IPS DF 4.7 (cell line): ENCODE measurements around the gene ANKDD1B.
A peak's percentile ranks its signal among the peaks of the same experiment; 100 is the strongest.
"Not testable (repeated sequence)": the region's sequence is repeated elsewhere in the genome, so short reads cannot be mapped to it uniquely, and the experiment has no call there.

Experiments used
- DNase-seq: peaks from one replicate; pipeline ENCODE4 v3.0.0-alpha.2; 2013; ENCODE audit warnings: low spot score; ENCODE audit errors: extremely low read depth

ANKDD1B gene

DNA sequence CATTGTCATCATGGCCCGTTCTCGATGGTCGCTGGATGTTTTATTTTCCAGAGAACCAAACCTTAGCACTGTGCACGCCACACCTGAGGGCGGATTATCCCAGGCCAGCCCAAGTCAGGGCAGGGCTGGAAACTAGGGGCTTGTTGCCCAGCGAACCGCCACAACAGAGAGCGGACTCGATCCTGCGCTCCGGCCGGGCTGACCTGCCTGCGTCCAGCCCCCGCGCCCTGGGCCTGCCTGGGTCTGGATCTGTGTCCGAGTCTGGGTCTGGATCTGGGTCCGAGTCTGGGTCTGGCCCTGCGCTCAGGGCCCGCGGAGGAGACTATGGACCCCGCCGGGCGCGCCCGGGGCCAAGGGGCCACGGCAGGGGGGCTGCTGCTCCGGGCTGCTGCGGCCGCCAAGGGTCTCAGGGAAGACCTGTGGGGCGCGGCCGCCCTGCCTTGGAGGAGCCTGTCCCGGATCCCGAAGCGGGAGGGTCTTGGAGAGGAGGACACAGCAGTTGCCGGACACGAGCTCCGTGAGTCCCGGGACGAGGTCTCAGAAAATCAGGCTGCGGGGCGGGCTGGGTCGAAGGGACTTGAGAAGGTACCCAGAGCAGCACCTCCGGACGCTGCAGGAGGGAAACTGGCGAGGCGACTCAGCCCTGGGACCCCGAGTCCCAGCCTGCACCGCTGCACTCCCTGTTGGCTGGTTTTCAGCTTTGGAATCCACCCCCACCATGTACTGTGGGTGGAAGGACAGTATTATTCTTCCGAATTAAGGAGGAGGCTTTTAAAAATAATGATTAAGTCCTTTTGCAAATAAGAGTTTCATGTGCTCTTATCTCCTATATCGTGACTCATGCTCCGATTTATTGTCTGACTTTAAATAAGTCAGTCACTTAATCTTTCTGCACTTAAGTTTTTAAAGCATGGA is at the start of gene ANKDD1B:
TSS of gene ANKDD1B (plus strand) at position 143 of the 915 bp plus-strand sequence. CDS start at position 325, 182 bp downstream.
- no peak for DNase-seq

- DNase-seq, result not testable (repeated sequence)
These were observed 45.1 kb upstream of the ANKDD1B start for GRCh38 chr5:75565991-75566709.

GRCh38 chr5:75566710-75567309 is 44.4 kb upstream of the ANKDD1B start:
- no peak for DNase-seq

GRCh38 chr5:75567710-75568109 is 43.5 kb upstream of the ANKDD1B start:
- no peak for DNase-seq

DNA sequence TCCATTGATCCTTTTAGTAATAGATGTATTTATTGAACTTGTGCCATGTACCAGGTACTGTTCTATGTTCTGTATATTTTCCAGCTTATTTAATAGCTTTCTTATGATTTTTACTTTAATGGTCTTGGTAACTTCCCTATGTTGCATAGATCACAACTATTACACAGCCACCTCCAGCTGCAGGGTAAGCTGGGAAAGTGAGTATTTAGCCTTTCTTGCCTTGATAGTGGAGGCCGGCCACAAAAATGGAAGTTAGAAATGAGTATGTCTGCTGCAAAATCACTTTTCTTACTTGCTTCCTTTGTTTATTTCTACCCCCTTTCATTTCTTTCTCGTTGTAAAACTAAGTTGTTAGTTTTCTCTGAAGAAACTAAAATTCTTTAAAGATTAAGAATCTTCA is 43.1 kb upstream of the ANKDD1B start:
- DNase-seq, result no peak

- DNase-seq, result no peak
These were observed 39.7 kb upstream of the ANKDD1B start for GRCh38 chr5:75571547-75571946.

- DNase-seq, result no peak
These were observed 36.5 kb upstream of the ANKDD1B start for GRCh38 chr5:75574791-75575190.

DNA sequence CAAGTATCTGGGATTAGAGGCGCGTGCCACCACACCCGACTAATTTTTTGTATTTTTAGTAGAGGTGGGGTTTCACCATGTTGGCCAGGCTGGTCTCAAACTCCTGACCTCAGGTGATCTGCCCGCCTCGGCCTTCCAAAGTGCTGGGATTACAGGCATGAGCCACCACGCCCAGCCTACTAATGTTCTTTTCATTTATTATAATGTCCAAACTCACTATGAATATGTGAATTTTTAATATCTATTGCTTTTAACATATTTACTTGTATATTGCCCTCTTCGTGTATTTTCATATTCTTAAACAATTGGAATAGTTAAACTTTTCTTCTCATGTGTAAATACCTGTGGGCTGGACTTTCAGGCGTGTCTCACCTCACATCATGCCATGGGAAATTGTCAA is 33.0 kb upstream of the ANKDD1B start:
- not testable (repeated sequence) for DNase-seq

- DNase-seq, result no peak
These were observed 26.6 kb upstream of the ANKDD1B start for GRCh38 chr5:75584641-75585040.

DNA sequence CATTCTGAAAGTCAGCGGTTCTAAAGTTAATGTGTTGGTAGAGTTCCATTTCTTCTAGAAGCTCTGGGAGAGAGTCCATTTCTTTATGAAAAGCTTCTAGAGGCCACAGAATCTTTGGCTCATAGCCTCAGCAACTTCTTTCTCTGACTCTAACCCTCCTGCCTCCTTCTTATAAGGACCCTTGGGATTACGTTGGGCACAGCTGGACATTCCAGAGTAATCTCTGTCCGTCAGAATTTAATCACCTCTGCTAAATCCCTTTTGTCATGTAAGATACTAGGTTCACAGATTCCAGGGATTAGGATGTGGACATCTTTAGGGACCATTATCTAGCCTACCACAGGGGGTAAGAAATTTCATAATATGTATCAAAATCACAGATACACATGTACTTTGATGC is 22.6 kb upstream of the ANKDD1B start:
- DNase-seq, result no peak

- DNase-seq, result no peak
These were observed 10.7 kb upstream of the ANKDD1B start for GRCh38 chr5:75600535-75600934.

GRCh38 chr5:75601567-75601966 is 9.7 kb upstream of the ANKDD1B start:
- DNase-seq, result no peak

DNA sequence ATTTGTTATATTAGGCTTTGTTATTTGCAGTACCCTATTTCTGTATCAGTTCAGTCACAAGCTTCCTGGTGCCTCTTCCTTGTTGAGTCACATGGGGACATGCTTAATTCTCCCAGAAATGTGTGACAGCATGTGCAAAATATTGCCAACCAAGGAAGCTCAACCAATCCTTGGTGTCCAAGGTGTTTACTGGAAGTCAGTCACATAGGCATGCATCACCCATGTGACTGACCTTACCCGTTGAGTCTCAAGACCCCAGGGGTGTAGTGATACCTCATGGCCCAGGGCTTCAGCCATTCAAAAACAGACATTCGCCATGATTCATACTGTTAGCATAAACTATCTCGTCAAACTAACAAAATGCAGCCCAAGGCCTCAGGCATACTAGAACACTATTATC is 9.3 kb upstream of the ANKDD1B start:
- no peak for DNase-seq

DNA sequence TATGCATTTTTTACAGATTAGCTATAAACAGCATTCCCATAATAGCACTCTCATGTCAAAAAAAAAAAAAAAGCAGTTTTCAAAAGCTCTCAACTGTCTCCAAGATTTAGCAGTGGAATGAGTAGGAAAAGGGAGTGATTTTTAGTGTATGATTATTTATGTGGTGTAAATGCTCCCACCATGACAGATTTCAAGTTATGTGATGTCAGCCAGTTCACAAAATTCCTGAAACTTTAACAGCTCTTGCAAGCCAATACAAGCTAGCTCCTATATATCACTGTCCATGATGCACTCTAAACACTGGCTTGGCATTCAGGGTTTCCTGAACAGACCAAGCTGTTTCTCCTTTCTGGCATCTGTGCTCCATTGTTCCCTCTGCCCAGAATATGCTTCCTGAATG is 7.9 kb upstream of the ANKDD1B start:
- DNase-seq, result no peak

DNA sequence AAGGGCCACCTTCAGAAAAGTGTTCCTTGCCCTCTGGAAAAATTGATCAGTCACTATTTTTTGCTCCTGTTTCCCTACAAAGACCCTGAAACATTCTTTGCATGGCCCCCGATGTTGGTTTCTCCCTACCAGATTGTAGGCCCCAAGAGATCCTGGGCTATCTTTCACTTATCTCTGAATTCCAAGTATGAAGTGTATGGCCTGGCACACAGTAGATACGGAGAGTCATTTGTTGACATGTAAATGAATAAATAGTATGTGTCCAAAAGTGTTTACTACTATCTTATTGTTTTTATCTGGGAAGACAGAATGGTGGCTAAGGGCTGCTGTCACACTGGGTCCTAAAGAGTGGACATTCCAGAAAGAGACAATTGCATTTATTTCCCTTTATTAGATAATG is 7.4 kb upstream of the ANKDD1B start:
- no peak for DNase-seq

GRCh38 chr5:75607341-75607740 is 3.9 kb upstream of the ANKDD1B start:
- not testable (repeated sequence) for DNase-seq

GRCh38 chr5:75608870-75609269 is 2.4 kb upstream of the ANKDD1B start:
- DNase-seq, result no peak

- peak; percentile 22 for DNase-seq
These were observed 1.1 kb upstream of the ANKDD1B start for GRCh38 chr5:75610201-75610600.

DNA sequence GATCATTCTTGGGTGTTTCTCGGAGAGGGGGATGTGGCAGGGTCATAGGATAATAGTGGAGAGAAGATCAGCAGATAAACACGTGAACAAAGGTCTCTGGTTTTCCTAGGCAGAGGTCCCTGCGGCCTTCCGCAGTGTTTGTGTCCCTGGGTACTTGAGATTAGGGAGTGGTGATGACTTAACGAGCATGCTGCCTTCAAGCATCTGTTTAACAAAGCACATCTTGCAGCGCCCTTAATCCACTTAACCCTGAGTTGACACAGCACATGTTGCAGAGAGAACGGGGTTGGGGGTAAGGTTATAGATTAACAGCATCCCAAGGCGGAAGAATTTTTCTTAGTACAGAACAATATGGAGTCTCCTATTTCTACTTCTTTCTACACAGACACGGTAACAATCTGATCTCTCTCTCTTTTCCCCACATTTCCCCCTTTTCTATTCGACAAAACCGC is 368 bp upstream of the ANKDD1B start:
- DNase-seq, result not testable (repeated sequence)

GRCh38 chr5:75612226-75612569 is 945 bp downstream of the ANKDD1B start:
- DNase-seq, result no peak

DNA sequence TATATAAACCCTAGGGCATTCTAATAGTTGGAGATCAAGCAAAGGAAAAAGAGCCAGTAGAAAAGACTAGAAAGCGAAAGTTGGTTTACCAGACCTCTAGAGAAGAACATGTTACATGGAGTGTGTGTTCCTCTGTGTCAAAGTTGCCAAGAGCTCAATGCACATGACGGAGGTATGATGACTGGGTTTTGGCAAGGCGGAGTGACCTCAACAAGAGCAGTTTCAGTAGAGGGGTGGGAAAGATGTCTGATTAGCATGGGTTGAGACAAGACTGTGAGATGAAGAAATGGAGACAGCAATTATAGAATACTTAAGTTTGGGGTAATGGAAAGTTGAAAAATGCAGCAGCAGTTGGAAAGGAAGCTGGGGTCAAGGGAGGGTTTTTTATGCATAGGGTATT is 1.6 kb downstream of the ANKDD1B start:
- DNase-seq, result no peak

DNA sequence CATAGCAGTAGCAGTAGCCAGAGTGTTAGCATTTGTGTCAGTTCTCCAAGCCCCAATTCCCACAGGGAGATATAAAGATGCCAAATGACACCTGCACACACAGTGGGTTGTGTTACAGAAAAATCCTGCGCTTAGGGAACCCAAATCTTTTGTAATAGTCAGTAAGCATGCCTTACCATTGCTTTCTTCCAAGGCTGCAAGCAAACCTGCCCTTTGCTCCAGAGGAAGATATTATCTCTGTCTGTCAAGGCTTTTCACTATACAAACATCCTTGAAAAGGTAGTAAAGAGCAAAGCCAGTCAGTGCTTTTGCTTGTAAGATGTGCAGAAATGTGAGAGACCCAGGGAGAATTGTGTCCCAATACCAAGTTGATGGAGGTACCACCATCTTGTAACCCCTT is 2.9 kb downstream of the ANKDD1B start:
- no peak for DNase-seq
